ENCODE results near the gene DOK7.

Gene DOK7

DNA sequence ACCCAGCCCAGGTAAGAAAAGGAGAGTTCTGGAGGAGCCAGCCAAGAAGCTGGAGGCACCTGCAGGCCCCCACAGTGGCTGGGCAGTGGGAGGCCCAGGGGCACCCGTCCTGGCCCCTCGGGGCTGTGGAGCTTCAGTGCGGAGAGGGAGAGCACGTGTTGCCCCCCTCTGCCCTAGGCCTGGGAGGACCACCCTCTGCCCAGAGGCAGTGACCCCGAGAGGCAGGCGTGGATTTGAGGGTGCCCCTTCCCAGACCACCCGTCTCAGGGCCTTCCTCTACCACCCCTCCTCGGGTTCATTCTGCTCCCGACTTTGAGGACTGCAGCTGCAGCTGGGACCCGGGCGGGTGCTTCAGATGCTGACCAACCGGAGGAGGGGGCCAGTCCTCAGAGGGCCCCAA, 33.5 kb upstream of the DOK7 start:
- no peak for DNase-seq

DNA sequence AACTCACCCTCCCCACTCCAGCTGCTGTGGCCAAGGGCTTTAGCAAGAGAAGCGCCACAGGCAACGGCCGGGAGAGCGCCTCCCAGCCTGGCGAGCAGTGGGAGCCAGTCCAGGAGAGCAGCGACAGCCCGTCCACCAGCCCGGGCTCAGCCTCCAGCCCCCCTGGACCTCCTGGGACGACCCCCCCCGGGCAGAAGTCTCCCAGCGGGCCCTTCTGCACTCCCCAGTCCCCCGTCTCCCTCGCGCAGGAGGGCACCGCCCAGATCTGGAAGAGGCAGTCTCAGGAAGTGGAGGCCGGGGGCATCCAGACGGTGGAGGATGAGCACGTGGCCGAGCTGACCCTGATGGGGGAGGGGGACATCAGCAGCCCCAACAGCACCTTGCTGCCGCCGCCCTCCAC, 32.6 kb upstream of the DOK7 start:
- DNase-seq: no peak

DNA sequence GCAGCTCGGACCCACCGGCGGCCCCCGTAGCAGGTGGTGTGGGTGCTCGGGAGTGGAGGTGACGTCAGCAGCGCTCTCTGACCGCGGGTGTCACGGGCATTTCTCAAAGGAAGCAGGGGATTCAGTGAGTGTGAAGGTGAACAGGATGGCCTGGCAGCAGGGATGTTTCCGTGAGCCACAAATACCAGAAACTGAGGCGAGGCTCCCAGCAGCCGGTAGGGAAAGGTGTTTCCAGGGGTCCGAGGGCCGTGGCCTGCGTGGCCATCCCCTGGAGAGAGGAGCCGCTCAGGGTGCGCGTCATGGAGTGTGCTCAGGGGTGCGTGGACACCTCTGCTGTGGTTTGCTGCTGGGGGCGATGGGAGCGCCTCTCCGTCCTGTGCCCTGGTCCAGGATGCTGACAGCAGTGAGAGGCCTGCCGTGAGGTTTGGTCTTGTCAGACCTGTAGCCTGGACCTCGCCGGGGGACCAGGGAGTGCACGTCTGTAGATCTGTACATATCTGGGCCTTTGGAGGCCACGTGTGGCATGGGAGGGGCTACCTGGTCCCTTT, 31.6 kb upstream of the DOK7 start:
- DNase-seq: no peak

DNA sequence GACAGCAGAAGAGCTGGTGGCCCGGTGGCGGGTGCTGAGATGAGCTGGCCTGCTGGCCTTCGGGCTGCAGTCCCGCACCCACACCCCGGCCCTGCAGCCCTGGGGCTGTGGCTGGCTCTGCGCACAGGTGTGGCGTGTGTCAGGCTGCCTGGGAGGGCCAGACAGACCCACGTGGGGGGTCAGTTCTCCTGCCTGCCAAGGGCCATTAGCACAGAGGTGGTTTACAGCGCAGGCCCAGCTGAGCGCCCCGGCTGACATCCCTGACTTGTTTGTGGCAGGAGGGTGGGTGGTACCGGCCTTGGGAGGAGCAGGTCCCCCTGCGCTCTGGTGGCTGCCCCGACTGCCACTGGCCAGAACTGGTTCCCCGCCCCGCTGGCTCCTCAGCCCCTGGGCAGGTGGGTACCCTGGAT, 30.7 kb upstream of the DOK7 start:
- no peak for DNase-seq

DNA sequence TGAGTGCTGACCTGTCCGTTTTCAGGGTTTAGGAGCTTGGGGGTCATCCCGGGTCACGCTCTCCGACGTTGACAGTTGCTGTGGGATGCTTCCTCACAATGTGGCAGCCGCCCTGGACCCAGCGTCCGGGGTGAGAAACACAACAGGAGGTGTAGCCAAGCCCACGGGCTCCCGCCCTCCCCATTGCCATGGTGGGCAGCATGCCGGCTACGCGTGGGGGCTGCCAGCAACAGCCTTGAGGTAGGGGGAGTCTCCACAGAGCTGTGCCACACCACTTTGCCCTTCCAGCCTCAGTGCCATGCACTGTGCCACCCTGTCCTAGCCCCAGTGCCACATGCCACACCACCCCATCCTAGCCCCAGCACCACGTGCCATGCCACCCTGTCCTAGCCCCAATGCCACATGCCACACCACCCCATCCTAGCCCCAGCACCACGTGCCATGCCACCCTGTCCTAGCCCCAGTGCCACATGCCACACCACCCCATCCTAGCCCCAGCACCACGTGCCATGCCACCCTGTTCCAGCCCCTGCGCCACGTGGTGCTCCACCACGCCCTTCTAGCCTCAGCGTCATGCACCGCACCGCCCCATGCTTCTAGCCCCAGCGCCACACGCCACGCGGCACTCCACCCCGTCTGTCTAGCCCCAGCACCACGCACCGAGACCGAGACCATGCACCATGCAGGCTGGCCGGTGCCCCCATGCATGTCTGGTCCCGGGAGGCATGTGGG, 29.8 kb upstream of the DOK7 start:
- DNase-seq: no peak

GRCh38 chr4:3434881-3435685, 28.0 kb upstream of the DOK7 start:
- no peak for DNase-seq

DNA sequence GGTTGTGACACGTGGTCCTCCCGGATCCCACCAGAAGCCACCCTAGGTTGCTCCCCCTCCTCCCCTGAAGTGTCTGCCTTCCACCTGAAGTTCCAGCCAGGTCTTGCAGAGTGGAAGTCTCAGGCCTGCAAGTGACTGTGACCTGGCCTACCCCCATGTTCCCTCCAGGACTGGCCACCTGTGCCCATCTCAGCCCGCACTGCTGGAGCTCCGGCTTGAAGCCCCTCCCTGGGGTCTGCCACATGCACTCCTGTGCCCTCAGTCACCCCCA, 27.5 kb upstream of the DOK7 start:
- no peak for DNase-seq

GRCh38 chr4:3436048-3436797, 26.9 kb upstream of the DOK7 start:
- DNase-seq: no peak

- DNase-seq: no peak
Measured at GRCh38 chr4:3436798-3437581, 26.1 kb upstream of the DOK7 start.

- no peak for DNase-seq
Measured at GRCh38 chr4:3437582-3437936, 25.5 kb upstream of the DOK7 start.

DNA sequence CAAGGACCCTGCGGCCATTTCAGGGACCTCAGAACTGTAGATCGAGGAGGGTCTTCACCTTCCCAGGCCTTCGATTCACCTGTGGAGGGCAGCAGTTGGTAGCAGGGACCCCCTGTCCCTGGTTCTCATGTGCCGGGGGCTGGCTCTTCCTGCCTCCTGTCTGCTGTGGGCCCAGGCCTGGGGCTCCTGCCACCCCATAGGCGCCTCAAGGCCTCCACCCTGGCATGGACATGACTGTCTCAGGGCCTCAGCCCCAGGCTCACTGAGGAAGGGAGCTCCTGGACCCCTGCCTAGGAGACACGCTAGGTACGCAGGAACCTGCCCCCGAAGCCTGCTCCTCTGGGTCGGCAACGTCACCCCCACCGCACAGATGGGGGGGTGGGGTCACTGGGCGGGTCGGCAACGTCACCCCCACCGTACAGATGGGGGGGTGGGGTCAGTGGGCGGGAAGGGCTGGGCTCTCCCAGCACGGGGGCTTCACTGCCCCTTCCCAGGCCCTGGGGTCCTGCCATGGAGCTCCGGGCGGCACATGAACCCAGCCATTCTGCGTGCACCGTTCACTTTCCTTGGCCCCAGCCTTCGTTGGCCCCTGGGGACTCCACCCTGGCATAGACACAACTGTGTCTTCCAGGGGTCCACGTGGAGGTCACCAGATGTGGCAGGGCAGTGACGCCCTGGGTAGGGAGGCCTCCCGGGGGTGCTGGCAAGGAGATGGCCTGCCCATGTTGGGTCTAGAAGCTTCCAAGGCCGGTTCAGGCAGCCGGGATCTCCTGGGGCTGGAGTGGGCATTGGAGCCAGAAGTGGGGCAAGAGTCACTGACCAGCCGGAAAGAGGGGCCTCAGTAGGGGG, 24.9 kb upstream of the DOK7 start:
- DNase-seq: no peak

- no peak for DNase-seq
Measured at GRCh38 chr4:3438847-3439180, 24.3 kb upstream of the DOK7 start.

GRCh38 chr4:3439391-3439790, 23.7 kb upstream of the DOK7 start:
- DNase-seq: no peak

- no peak for DNase-seq
Measured at GRCh38 chr4:3440011-3440410, 23.1 kb upstream of the DOK7 start.

GRCh38 chr4:3440979-3441500, 22.1 kb upstream of the DOK7 start:
- no peak for DNase-seq

DNA sequence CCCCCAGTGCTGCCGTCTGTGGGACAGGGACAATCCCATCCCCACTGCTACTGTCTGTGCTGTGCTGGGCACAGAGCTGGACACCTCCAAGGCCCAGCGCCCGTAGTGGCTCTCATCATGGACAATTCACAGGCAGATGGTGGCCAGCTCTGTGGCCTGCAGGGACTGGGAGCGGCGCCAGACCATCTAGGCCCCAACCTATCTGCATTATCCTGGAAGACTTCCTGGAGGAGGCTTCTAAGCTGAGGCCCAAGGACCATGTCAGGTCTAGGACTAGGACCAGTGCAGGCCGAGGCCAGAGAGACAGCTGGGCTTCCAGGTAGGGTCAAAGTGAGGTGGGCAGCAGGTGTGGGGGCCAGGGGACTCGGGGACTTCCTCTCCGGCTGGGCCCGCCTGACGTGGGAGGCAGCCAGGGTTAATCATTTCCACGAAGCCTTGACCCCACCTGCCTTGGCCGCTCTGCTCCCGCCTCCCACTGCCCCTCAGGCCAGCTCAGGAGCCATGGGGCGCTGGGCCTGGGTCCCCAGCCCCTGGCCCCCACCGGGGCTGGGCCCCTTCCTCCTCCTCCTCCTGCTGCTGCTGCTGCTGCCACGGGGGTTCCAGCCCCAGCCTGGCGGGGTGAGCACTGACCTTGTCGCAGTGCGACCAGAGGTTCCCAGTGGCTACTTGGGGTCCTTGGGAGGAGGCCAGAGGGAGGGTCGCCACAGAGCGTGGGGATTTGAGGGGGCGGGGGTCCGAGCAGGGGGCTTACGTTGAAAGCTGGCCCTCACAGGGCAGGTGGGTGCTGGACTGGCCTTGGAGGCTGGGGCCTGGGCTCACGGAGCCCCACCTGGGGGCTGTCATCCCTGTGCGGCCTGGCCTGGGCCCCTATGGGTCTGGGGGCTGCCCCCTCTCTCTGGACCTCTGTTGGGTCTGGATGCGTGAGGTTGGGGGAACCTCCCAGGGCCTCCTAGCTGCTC, 21.3 kb upstream of the DOK7 start, which contains the start of gene HGFAC:
HGFAC (plus strand) TSS at position 468 of the 959 bp plus-strand sequence; CDS start at position 502, 34 bp downstream.
- no peak for DNase-seq

DNA sequence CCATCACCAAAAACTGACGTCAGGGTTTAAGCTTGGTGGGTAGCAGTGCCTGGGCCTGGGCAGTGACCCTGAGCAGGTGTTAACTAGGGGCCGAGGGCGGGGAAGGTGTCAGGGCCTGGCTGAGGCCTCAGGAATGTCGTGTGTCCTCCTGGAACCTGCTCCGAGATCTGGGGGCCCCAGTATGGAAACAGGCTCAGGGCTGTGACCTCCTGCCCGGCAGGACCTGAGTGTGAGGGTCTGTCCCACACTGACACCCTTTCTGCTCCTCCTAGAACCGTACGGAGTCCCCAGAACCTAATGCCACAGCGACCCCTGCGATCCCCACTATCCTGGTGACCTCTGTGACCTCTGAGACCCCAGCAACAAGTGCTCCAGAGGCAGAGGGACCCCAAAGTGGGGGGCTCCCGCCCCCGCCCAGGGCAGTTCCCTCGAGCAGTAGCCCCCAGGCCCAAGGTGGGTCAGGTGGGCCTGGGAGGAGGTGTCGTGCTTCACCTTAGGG, 20.6 kb upstream of the DOK7 start:
- no peak for DNase-seq

DNA sequence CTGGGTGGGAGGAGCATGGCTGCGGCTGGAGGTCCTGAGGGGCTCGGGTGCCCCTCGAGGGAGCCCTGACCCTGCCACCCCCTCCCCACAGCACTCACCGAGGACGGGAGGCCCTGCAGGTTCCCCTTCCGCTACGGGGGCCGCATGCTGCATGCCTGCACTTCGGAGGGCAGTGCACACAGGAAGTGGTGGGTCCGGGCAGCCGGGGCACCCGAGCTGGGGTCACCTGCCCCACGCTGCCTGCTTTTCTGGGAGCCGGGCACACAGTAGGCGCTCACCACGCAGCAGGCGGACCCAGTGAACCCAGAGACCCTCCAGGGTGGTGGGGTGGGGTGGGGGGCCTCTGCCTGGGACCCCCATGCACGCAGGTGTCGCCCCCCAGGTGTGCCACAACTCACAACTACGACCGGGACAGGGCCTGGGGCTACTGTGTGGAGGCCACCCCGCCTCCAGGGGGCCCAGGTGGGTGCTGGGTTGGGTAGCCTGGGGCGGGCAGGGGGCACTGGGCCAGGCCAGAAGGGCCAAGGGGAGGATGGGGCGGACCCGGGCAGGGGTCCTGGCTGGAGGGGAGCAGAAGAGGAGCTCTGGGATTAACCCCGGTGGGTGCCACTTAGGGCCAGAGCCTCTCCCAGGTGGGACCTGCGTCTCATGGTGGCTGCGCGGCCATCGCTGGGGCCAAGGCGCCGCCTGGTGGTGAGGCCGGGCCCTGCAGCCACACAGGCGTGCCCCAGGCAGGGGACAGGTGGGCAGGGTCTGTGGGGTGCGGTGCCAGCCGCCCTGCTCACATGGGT, 20.0 kb upstream of the DOK7 start:
- peak; percentile 47 to 55 for DNase-seq

DNA sequence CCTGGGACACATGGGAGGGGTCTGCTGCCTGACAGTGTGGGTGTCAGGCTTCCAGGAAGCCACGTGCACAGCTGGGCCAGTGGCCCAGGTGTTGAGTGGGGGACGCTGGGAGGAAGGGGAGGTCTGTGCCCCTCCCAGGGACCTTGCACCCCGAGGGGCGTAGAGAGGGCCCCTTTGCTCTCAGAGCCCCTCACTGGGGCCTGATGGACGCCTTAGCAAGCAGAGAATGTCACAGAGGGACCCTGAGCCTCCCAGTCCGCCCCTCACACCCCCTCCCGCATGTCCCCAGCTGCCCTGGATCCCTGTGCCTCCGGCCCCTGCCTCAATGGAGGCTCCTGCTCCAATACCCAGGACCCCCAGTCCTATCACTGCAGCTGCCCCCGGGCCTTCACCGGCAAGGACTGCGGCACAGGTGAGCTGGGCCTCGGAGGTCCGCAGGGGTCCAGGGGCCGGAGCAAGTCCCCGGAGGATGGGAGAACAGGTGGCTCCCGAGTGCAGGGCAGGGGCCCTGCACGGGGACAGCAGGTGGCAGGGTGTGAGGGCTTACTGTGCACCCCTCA, 19.3 kb upstream of the DOK7 start:
- no peak for DNase-seq

All from activated CD4-positive, alpha-beta T cell treated with anti-CD3 and anti-CD28 coated beads for 4 hours (primary cell).